NB4 (cell line): ENCODE measurements around the gene GABRB1.

Source experiments
- DNase-seq: peaks from one replicate; pipeline ENCODE4 v3.0.0; 2010; ENCODE audit warnings: low read depth
- H3K4me3 ChIP-seq: one replicate; pipeline ENCODE4 v1.5.1; 2011; ENCODE audit warnings: mild to moderate bottlenecking, low read depth, low read length, moderate library complexity
- MYC ChIP-seq: IDR thresholded peaks from 2 replicates; pipeline ENCODE4 v1.6.1; 2011; ENCODE audit warnings: low read depth, low read length
- POLR2A ChIP-seq: IDR thresholded peaks from 2 replicates; pipeline ENCODE4 v1.6.1; 2011; ENCODE audit warnings: mild to moderate bottlenecking; ENCODE audit not compliant: insufficient read length; ENCODE audit errors: extremely low read depth
- TF ChIP-seq, protein P1 (sequence below): IDR thresholded peaks from one replicate; pipeline ENCODE4 v1.5.1; 2012; ENCODE audit warnings: low read depth, low read length
- TF ChIP-seq, protein P2 (sequence below): IDR thresholded peaks from 2 replicates; pipeline ENCODE4 v1.6.1; 2011; ENCODE audit warnings: low read depth, low read length

GABRB1 gene

DNA sequence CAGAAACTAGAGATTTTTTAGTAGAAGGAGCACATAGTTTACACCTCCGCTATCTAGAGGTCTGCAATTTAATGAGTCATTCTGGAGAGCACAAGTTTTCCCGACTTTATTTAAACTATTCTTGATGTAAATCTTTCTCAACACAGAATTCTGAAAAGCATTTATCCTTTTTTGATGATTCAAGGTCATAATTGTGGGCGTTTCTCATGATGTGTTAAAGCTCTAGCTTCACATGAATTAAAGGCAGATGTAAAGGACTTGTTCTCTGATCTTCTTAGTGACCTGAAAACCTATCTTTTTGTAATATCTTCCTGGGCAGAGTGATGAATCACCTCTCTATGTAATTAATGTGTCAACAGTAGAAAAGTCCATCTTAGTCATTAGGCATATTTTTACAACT, 303.3 kb downstream of the GABRB1 start:
- TF ChIP-seq, protein P1, sequence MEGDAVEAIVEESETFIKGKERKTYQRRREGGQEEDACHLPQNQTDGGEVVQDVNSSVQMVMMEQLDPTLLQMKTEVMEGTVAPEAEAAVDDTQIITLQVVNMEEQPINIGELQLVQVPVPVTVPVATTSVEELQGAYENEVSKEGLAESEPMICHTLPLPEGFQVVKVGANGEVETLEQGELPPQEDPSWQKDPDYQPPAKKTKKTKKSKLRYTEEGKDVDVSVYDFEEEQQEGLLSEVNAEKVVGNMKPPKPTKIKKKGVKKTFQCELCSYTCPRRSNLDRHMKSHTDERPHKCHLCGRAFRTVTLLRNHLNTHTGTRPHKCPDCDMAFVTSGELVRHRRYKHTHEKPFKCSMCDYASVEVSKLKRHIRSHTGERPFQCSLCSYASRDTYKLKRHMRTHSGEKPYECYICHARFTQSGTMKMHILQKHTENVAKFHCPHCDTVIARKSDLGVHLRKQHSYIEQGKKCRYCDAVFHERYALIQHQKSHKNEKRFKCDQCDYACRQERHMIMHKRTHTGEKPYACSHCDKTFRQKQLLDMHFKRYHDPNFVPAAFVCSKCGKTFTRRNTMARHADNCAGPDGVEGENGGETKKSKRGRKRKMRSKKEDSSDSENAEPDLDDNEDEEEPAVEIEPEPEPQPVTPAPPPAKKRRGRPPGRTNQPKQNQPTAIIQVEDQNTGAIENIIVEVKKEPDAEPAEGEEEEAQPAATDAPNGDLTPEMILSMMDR: no peak
- TF ChIP-seq, protein P2, sequence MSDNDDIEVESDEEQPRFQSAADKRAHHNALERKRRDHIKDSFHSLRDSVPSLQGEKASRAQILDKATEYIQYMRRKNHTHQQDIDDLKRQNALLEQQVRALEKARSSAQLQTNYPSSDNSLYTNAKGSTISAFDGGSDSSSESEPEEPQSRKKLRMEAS: no peak
- TF ChIP-seq POLR2A (no peak), MYC (no peak)
- DNase-seq: no peak
- H3K4me3 ChIP-seq: no peak overlapping the region

DNA sequence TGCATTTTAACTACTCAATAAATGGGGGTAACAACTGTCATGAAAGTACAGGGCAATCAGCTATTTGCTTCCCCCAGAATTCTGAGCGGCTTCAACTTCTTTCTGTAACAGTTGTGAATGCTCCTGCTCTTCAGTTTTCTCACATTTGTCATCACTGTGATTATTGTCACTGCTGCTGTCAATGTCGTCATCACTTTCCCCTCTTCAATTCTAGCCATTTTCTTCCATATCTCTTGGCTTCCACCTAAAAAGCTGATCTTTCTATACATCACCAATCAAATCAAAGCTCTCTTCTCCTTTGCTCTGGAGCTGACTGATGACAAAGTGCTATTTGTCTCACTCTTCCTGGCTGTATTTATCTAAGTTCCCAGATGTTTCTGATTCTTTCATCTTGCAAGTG, 306.5 kb downstream of the GABRB1 start:
- no peak for DNase-seq
- no peak overlapping the region for H3K4me3 ChIP-seq
- no peak for TF ChIP-seq MYC
- TF ChIP-seq POLR2A: no peak
- TF ChIP-seq, protein P2: no peak
- TF ChIP-seq, protein P1: no peak

DNA sequence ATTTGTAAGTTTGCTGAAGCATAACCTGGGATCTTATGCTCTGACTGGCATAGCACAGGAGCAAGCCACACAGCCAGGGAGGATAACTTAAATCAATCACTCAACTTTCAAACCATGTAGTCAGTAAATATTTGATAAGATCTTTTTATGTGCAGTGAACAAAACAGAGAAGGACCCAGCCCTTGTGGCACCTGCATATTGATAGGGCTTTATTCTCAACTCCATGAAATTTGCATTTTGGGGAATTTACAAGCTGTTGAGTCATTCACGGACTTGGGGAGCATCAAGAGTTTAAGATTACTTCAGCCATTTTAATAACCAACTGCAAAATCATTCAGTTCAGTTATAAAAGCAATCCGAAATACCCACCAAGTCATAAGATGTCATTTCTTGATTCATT, 309.5 kb downstream of the GABRB1 start:
- DNase-seq: no peak
- no peak overlapping the region for H3K4me3 ChIP-seq
- TF ChIP-seq, protein P2: no peak
- no peak for TF ChIP-seq MYC

DNA sequence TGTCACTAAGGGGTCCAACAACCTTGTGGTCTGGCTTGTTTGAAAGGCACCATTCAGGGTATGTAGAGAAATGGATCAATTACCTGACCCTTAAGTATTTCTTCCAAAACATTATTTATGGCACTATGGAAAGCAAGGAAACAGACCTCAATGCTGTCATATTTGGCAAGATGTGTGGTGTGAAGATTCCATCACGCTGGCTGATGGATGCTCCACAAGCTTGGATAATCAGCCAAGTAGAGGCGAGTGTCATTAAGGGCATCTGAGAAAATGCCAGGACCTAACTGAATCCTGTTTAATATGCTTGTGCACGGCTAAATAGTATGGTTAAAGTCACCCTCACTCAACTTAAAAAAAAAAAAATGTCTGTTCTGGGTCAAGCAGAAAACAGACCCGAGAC, 311.4 kb downstream of the GABRB1 start:
- TF ChIP-seq MYC (no peak), POLR2A (no peak)
- TF ChIP-seq, protein P2: no peak
- TF ChIP-seq, protein P1: no peak
- H3K4me3 ChIP-seq: no peak overlapping the region

DNA sequence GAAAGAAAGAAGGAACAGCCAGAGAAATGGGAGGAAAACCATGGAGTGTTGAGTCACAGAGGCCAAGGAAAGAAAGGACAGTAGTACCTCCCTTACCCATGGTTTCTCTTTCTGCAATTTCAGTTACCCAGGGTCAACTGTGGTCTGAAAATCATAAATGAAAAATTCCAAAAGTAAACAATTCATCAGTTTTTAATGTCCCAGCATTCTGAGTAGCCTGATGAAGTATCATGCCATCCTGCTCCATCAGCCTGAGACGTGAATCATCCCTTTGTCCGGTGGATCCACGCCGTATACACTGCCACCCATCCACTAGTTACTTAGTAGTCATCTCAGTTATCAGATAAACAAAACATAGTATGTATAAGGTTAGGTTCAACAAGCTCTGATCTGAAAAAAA, 318.0 kb downstream of the GABRB1 start:
- DNase-seq: no peak
- TF ChIP-seq, protein P2: no peak
- no peak overlapping the region for H3K4me3 ChIP-seq

More for the DNA sequence above, 311.4 kb downstream of the GABRB1 start:
- no peak for DNase-seq

DNA sequence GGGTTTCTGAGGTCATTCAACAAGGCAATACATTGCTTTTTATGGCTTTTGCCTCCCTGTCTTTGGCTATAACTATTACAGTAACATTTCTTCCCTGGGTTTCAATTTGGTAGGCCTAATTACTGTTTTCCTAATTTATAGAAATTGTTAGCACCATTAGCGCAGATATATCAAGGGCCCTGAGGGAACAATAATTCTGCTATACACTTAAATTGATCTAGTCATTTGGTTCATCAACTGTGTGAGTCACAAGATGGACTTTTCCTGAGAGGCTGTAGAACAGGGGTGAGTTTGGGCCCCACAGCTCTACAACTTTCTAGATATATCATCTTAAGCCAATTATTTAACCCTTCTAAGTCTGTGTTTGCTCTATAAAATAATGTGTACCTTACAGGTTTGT, 324.2 kb downstream of the GABRB1 start:
- no peak overlapping the region for H3K4me3 ChIP-seq
- DNase-seq: no peak
- TF ChIP-seq MYC (no peak), POLR2A (no peak)
- TF ChIP-seq, protein P1: no peak
- TF ChIP-seq, protein P2: no peak

DNA sequence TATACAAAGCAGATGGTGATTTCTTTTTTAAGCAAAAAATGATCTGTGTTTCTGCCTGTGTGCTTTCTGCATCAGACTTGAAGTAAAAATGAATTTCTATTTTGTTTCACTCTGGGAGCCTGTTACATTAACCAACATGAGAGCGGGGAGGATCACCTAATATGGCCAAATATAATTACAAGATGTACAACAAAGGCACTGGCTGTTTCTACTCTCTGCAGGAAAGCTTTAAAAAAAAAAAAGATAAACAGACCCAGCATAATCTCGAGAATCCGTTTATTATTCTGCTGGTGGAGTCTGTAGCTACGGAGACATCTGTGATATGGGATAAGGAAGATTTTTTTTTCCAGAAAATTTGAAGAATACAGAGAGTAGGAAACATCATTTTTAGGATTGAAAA, 328.5 kb downstream of the GABRB1 start:
- no peak overlapping the region for H3K4me3 ChIP-seq
- TF ChIP-seq, protein P1: no peak
- no peak for TF ChIP-seq POLR2A
- TF ChIP-seq, protein P2: no peak
- no peak for TF ChIP-seq MYC
- DNase-seq: no peak
